HepG2 (cell line): ENCODE results near the gene B3GALNT2. TPM values are rescaled to one million over a fixed set of nuclear protein-coding genes. Genes with fewer than 3 reads are reported as not detected.

ENCODE experiments used
- ATAC-seq: fragments of 200-7000 bp; cut with Tn5 transposase; 3 replicates; pipeline ENCODE4 v1.9.1; 2020; ENCODE audit warnings: mild to moderate bottlenecking, moderate library complexity
- Bru-seq: library from RNA; stranded (reverse); fragments of 400-500 nt; gene quantifications from one replicate; lab custom pipeline; 2021; lab: Mats Ljungman, UMichigan
- BruChase-seq, 2 experiments: library from RNA; stranded (reverse); fragments of 400-500 nt; gene quantifications; one replicate each; lab custom pipeline; 2021; lab: Mats Ljungman, UMichigan
- BruUV-seq: library from RNA; stranded (reverse); fragments of 400-500 nt; replicated peaks from 2 replicates; lab custom pipeline; 2021; lab: Mats Ljungman, UMichigan
- CTCF ChIA-PET: fragments of 300-600 bp; formaldehyde crosslinking; extraction: SDS; loops from one replicate; lab custom pipeline; 2021; ENCODE audit warnings: low total read pairs, inconsistent platforms, low intra/inter-chr PET ratio; lab: Yijun Ruan, JAX
- POLR2A ChIA-PET: fragments of 350-600 bp; sonication (Branson Sonifier 250); formaldehyde crosslinking; loops from one replicate; lab custom pipeline; 2020; ENCODE audit warnings: antibody characterized with exemption, inconsistent platforms; lab: Yijun Ruan, JAX
- DNase-seq: peaks from one replicate; pipeline ENCODE4 v3.0.0-alpha.2; 2015; ENCODE audit warnings: low spot score
- FAIRE-seq: peaks from 3 replicates; lab custom pipeline; 2011; peaks lifted over from hg19 to GRCh38; lab: Jason Lieb, UNC
- H2AFZ ChIP-seq: one replicate; pipeline ENCODE4 v1.6.1; 2011; ENCODE audit warnings: low read length, inconsistent platforms
- H3K27ac ChIP-seq: fragments of 300-600 bp; 3 replicates; pipeline ENCODE4 v1.8.0; 2011; ENCODE audit warnings: mixed run types, mild to moderate bottlenecking, mixed read lengths, low read length, inconsistent platforms; ENCODE audit not compliant: insufficient read depth; ENCODE audit errors: extremely low read length
- H3K27me3 ChIP-seq, 2 experiments: fragments of 200-600 bp in 1 of 2; 2 replicates in 1 of 2; 3 replicates in 1 of 2; pipeline versions ENCODE4 v1.6.0 to v1.8.0; 2011; ENCODE audit warnings: low read length in 2 of 2, mild to moderate bottlenecking in 2 of 2, moderate library complexity in 2 of 2, inconsistent platforms in 1 of 2; ENCODE audit not compliant: insufficient read depth in 2 of 2, control insufficient read depth in 1 of 2
- H3K36me3 ChIP-seq, 2 experiments: fragments of 200-600 bp in 1 of 2; replicated peaks in 1 of 2; 2 replicates in 1 of 2; 3 replicates in 1 of 2; pipeline versions ENCODE4 v1.5.1 to v1.8.0; 2011; ENCODE audit warnings: low read length in 2 of 2, inconsistent platforms in 1 of 2; ENCODE audit not compliant: insufficient read depth in 2 of 2, control insufficient read depth in 1 of 2
- H3K4me1 ChIP-seq: 2 replicates; pipeline ENCODE4 v1.5.1; 2012; ENCODE audit warnings: low read length, inconsistent platforms; ENCODE audit not compliant: insufficient read depth
- H3K4me2 ChIP-seq: 2 replicates; pipeline ENCODE4 v1.6.0; 2011; ENCODE audit warnings: low read depth, low read length, inconsistent platforms
- H3K4me3 ChIP-seq, 3 experiments: fragments of 200-600 bp in 1 of 3; sonication (generic), shearing (Covaris generic) in 1 of 3; replicated peaks in 1 of 3; 2 replicates each; pipeline ENCODE4 v1.5.1; 2011 to 2016; ENCODE audit warnings: low read length in 3 of 3, inconsistent platforms in 2 of 3, low read depth in 2 of 3, mild to moderate bottlenecking in 2 of 3, control low read depth in 1 of 3, mixed read lengths in 1 of 3; ENCODE audit not compliant: insufficient read depth in 1 of 3
- H3K79me2 ChIP-seq: one replicate; pipeline ENCODE4 v1.6.1; 2011; ENCODE audit warnings: low read length, inconsistent platforms; ENCODE audit not compliant: insufficient read depth
- H3K9ac ChIP-seq: 2 replicates; pipeline ENCODE4 v1.6.0; 2011; ENCODE audit warnings: mild to moderate bottlenecking, low read depth, low read length, inconsistent platforms; ENCODE audit not compliant: insufficient read depth
- H3K9me3 ChIP-seq: 2 replicates; pipeline ENCODE4 v1.5.1; 2012; ENCODE audit warnings: mild to moderate bottlenecking, low read length
- H4K20me1 ChIP-seq: 2 replicates; pipeline ENCODE4 v1.6.0; 2011; ENCODE audit warnings: inconsistent platforms, mild to moderate bottlenecking, low read length, moderate library complexity; ENCODE audit not compliant: insufficient read depth
- FOXJ3 ChIP-seq: sonication (generic); formaldehyde crosslinking; IDR thresholded peaks from 2 replicates; pipeline ENCODE4 v1.4.0; 2020; ENCODE audit warnings: missing genetic modification reagents, mild to moderate bottlenecking, borderline replicate concordance
- HDAC6 ChIP-seq: fragments of 200-600 bp; sonication (generic); IDR thresholded peaks from 2 replicates; pipeline ENCODE4 v1.7.0; 2017; ENCODE audit warnings: mild to moderate bottlenecking, antibody characterized with exemption, low read length, low read depth
- NR2C2 ChIP-seq: sonication (generic); formaldehyde crosslinking; IDR thresholded peaks from 2 replicates; pipeline ENCODE4 v1.4.0; 2020; ENCODE audit warnings: missing genetic modification reagents, mild to moderate bottlenecking, moderate library complexity, borderline replicate concordance
- PHF5A ChIP-seq: IDR thresholded peaks from one replicate; pipeline ENCODE4 v1.6.1; 2018; ENCODE audit warnings: low read depth, missing genetic modification reagents; ENCODE audit not compliant: unreplicated experiment
- SNAPC2 ChIP-seq: sonication (generic); formaldehyde crosslinking; IDR thresholded peaks from 2 replicates; pipeline ENCODE4 v1.8.1; 2022; ENCODE audit warnings: mild to moderate bottlenecking, missing genetic modification reagents
- ZBTB21 ChIP-seq: sonication (generic); formaldehyde crosslinking; IDR thresholded peaks from 2 replicates; pipeline ENCODE4 v1.4.0; 2020; ENCODE audit warnings: missing genetic modification reagents
- ZEB1 ChIP-seq: IDR thresholded peaks from 2 replicates; pipeline ENCODE4 v1.6.1; 2012; ENCODE audit warnings: mild to moderate bottlenecking, low read depth, inconsistent platforms; ENCODE audit not compliant: insufficient replicate concordance
- ZNF207 ChIP-seq: fragments of 450-650 bp; IDR thresholded peaks from 2 replicates; pipeline ENCODE4 v1.6.1; 2016; ENCODE audit warnings: antibody characterized with exemption, borderline replicate concordance
- ZNF432 ChIP-seq: sonication (generic); formaldehyde crosslinking; IDR thresholded peaks from 2 replicates; pipeline ENCODE4 v1.5.0; 2020; ENCODE audit warnings: missing genetic modification reagents, mild to moderate bottlenecking, borderline replicate concordance
- ZNF558 ChIP-seq: sonication (generic); formaldehyde crosslinking; IDR thresholded peaks from 2 replicates; pipeline ENCODE4 v1.9.0; 2022; ENCODE audit warnings: mild to moderate bottlenecking, missing genetic modification reagents, borderline replicate concordance
- ZNF713 ChIP-seq: sonication (generic); formaldehyde crosslinking; IDR thresholded peaks from 2 replicates; pipeline ENCODE4 v1.4.0; 2020; ENCODE audit warnings: mild to moderate bottlenecking, missing genetic modification reagents
- WGBS: methylation state at CpG from one replicate; pipeline ENCODE4 v1.1.6; 2017; ENCODE audit warnings: low lambda C conversion rate; 5-methylcytosine and 5-hydroxymethylcytosine counted together
- in situ Hi-C: cut with HindIII; loops from 2 replicates; pipeline ENCODE4 v1.10.0; 2017; ENCODE audit warnings: low pct_unique_long_range_greater_than_20kb; ENCODE audit not compliant: extremely low pct_ligation_motif_present
- intact Hi-C: fragments of 100-400 bp; cut with micrococcal nuclease; formaldehyde crosslinking; loops from one replicate; pipeline ENCODE4 v1.10.0; 2022; ENCODE audit not compliant: unreplicated experiment
- long read RNA-seq, 2 experiments: library from RNA in 1 of 2; library from polyadenylated mRNA in 1 of 2; stranded (forward) in 1 of 2; unstranded in 1 of 2; transcript quantifications; one replicate each; pipeline ENCODE4 v2.0.0, GENCODE V29; 2019 to 2022
- polyA minus RNA-seq, 3 experiments: library from RNA; depleted of rRNA, polyadenylated mRNA; stranded (reverse); fragments of >200 nt; gene quantifications; 2 replicates each; pipeline ENCODE4 v1.2.3, GENCODE V29; 2011; ENCODE audit warnings: low replicate concordance in 1 of 3
- polyA plus RNA-seq, 8 experiments: library from polyadenylated mRNA; depleted of rRNA in 3 of 8; stranded (reverse) in 7 of 8; unstranded in 1 of 8; fragments of >200 nt; fragmentation: Illumina TruSeq in 4 of 8; extraction: Trizol in 4 of 8; gene quantifications; 2 replicates each; pipeline versions ENCODE4 v1.2.1 to v1.2.3, GENCODE V29; 2011 to 2016; ENCODE audit warnings: low read depth in 4 of 8, missing spikeins in 1 of 8, mixed read lengths in 1 of 8; ENCODE audit not compliant: insufficient read depth in 1 of 8
- total RNA-seq, 5 experiments: library from RNA; depleted of rRNA; stranded (reverse); fragments of >200 nt; fragmentation: Illumina TruSeq; extraction: Trizol; gene quantifications; 2 replicates each; pipeline ENCODE4 v1.2.3, GENCODE V29; 2016; ENCODE audit warnings: low read depth in 1 of 5
- TF ChIP-seq, protein P1 (sequence below): sonication (generic); formaldehyde crosslinking; IDR thresholded peaks from 2 replicates; pipeline ENCODE4 v1.4.0; 2020; ENCODE audit warnings: mild to moderate bottlenecking, missing genetic modification reagents
- TF ChIP-seq, protein P2 (sequence below): sonication (generic); formaldehyde crosslinking; IDR thresholded peaks from 2 replicates; pipeline ENCODE4 v1.8.0; 2022; ENCODE audit warnings: mild to moderate bottlenecking, missing genetic modification reagents; ENCODE audit not compliant: insufficient replicate concordance
- TF ChIP-seq, protein P3 (sequence below): sonication (generic); formaldehyde crosslinking; IDR thresholded peaks from 2 replicates; pipeline ENCODE4 v1.4.0; 2020; ENCODE audit warnings: missing genetic modification reagents

The B3GALNT2 gene
- 22.3 and 28.9 TPM in 2 replicates for total RNA-seq (2016; rRNA removed; fragmentation: Illumina TruSeq; extraction: Trizol)
- total RNA-seq (2016; cell fraction: cytosol; rRNA removed; fragmentation: Illumina TruSeq; extraction: Trizol; ENCODE audit: low read depth), result 29.6 and 35.2 TPM in 2 replicates
- 20.5 and 28.3 TPM in 2 replicates for total RNA-seq (2016; cell fraction: insoluble cytoplasmic fraction; rRNA removed; fragmentation: Illumina TruSeq; extraction: Trizol)
- 23.3 and 27.3 TPM in 2 replicates for total RNA-seq (2016; cell fraction: membrane; rRNA removed; fragmentation: Illumina TruSeq; extraction: Trizol)
- total RNA-seq (2016; cell fraction: nucleus; rRNA removed; fragmentation: Illumina TruSeq; extraction: Trizol), result 24.2 and 34.7 TPM in 2 replicates
- 14.6 and 16.5 TPM in 2 replicates for polyA plus RNA-seq (2011; rRNA removed)
- polyA plus RNA-seq (2011; cell fraction: cytosol; rRNA removed), result 8.0 and 10.4 TPM in 2 replicates
- 16.4 TPM in 2 replicates for polyA plus RNA-seq (2011; cell fraction: nucleus; rRNA removed)
- polyA plus RNA-seq (2012), result 14.5 and 15.0 TPM in 2 replicates
- polyA plus RNA-seq (2016; cell fraction: cytosol; fragmentation: Illumina TruSeq; extraction: Trizol; ENCODE audit: low read depth), result 3.2 and 3.4 TPM in 2 replicates
- polyA plus RNA-seq (2016; cell fraction: insoluble cytoplasmic fraction; fragmentation: Illumina TruSeq; extraction: Trizol; ENCODE audit: low read depth), result 9.9 and 10.3 TPM in 2 replicates
- polyA plus RNA-seq (2016; cell fraction: membrane; fragmentation: Illumina TruSeq; extraction: Trizol; ENCODE audit: low read depth), result 6.4 and 6.5 TPM in 2 replicates
- 20.1 and 22.3 TPM in 2 replicates for polyA plus RNA-seq (2016; cell fraction: nucleus; fragmentation: Illumina TruSeq; extraction: Trizol; ENCODE audit: insufficient read depth, low read depth)
- 23.0 and 50.3 TPM in 2 replicates for polyA minus RNA-seq (2011; rRNA and poly(A)+ RNA removed; ENCODE audit: low replicate concordance)
- 20.0 and 21.6 TPM in 2 replicates for polyA minus RNA-seq (2011; cell fraction: cytosol; rRNA and poly(A)+ RNA removed)
- 41.8 and 43.5 TPM in 2 replicates for polyA minus RNA-seq (2011; cell fraction: nucleus; rRNA and poly(A)+ RNA removed)
- Bru-seq, nascent RNA, result percentile 79 among the genes with signal in this experiment
- percentile 78 among the genes with signal in this experiment for BruChase-seq, experiment 1, labeled RNA remaining after a 6-hour chase
- percentile 76 among the genes with signal in this experiment for BruChase-seq, experiment 2, labeled RNA remaining after a 2-hour chase
- long read RNA-seq, experiment 1, partial matches to known transcripts, result 2 of 9 reads
- long read RNA-seq, experiment 1, other reads (novel, unspliced or antisense), result 4 of 9 reads
- long read RNA-seq, experiment 2, partial matches to known transcripts, result 1 of 10 reads
- long read RNA-seq, experiment 2, other reads (novel, unspliced or antisense), result 5 of 10 reads

DNA sequence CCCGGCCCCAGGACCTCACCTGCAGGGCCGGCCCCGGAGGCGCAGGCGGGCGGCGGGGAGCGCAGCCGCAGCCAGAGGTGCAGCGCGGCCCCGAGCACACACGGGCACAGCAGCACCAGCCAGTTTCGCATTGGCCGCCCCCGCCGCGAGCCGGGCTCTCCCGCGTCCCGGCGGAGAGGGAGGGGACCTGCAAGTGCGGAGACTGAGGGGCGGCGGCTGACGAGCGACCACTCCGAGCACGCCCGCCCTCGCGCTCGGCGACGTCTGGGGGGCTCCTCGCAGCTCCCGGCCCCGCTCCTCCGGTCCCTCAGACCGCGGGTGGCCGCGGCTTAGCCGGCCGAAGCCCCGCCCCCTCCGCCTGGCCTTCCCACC is at the start of gene B3GALNT2:
Gene B3GALNT2 (minus strand): TSS at position 331 of the 372 bp plus-strand sequence. CDS start 200 bp downstream, at position 131.
- in situ Hi-C loops, result no loop called here
- peak within 1 kb of the TSS; percentile 84 to 89 (median 86) for H3K4me3 ChIP-seq
- H3K36me3 ChIP-seq, result no peaks in the 10 kb centered on the region
- ATAC-seq, result peak; percentile 83
- H3K27ac ChIP-seq, result peak within 1 kb of the TSS; percentile 98
- FAIRE-seq, result no peak
- H4K20me1 ChIP-seq, result 0 out of 2 replicates have a peak, but pooled peaks cover 9% of the 10 kb centered on the region
- 0% methylated on average over 17 of the region's 48 CpGs for WGBS
- H3K9me3 ChIP-seq, result no peaks in the 10 kb centered on the region
- peak within 1 kb of the TSS; percentile 86 for H3K4me2 ChIP-seq
- H3K79me2 ChIP-seq, result peaks cover 46% of the 10 kb centered on the region
- no TSS peak for BruUV-seq
- intact Hi-C loops, result no loop called here
- no peaks in the 10 kb centered on the region; a peak in 1 of 5 replicates for H3K27me3 ChIP-seq
- peak within 1 kb of the TSS; percentile 75 for H2AFZ ChIP-seq
- ChIA-PET POLR2A (interaction anchor here (0.6 to 2.5 kb wide), 17 partner anchors 12 to 987 kb away, joined by 3 to 13 read pairs (median 4); partner anchors contain the start of genes ARID4B, GGPS1 and TBCE), CTCF (no interaction called here)
- peaks cover 46% of the 10 kb centered on the region for H3K4me1 ChIP-seq
- no peak for DNase-seq
- peak within 1 kb of the TSS; percentile 90 for H3K9ac ChIP-seq
- no peak for TF ChIP-seq ZNF207
- no peak for TF ChIP-seq ZEB1
- TF ChIP-seq NR2C2, result no peak
- no peak for TF ChIP-seq HDAC6
- no peak for TF ChIP-seq PHF5A (CRISPR knock-in tag)
- TF ChIP-seq SNAPC2 (CRISPR knock-in tag), result no peak; the same call in 1 of the 2 replicates
- TF ChIP-seq ZNF558 (CRISPR knock-in tag), result peak; percentile 58; the same call in 1 of the 2 replicates
- TF ChIP-seq, protein P1, sequence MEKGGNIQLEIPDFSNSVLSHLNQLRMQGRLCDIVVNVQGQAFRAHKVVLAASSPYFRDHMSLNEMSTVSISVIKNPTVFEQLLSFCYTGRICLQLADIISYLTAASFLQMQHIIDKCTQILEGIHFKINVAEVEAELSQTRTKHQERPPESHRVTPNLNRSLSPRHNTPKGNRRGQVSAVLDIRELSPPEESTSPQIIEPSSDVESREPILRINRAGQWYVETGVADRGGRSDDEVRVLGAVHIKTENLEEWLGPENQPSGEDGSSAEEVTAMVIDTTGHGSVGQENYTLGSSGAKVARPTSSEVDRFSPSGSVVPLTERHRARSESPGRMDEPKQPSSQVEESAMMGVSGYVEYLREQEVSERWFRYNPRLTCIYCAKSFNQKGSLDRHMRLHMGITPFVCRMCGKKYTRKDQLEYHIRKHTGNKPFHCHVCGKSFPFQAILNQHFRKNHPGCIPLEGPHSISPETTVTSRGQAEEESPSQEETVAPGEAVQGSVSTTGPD (CRISPR knock-in tag), result no peak
- no peak for TF ChIP-seq ZBTB21 (CRISPR knock-in tag)
- TF ChIP-seq, protein P2, sequence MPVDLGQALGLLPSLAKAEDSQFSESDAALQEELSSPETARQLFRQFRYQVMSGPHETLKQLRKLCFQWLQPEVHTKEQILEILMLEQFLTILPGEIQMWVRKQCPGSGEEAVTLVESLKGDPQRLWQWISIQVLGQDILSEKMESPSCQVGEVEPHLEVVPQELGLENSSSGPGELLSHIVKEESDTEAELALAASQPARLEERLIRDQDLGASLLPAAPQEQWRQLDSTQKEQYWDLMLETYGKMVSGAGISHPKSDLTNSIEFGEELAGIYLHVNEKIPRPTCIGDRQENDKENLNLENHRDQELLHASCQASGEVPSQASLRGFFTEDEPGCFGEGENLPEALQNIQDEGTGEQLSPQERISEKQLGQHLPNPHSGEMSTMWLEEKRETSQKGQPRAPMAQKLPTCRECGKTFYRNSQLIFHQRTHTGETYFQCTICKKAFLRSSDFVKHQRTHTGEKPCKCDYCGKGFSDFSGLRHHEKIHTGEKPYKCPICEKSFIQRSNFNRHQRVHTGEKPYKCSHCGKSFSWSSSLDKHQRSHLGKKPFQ (CRISPR knock-in tag), result no peak
- TF ChIP-seq, protein P3, sequence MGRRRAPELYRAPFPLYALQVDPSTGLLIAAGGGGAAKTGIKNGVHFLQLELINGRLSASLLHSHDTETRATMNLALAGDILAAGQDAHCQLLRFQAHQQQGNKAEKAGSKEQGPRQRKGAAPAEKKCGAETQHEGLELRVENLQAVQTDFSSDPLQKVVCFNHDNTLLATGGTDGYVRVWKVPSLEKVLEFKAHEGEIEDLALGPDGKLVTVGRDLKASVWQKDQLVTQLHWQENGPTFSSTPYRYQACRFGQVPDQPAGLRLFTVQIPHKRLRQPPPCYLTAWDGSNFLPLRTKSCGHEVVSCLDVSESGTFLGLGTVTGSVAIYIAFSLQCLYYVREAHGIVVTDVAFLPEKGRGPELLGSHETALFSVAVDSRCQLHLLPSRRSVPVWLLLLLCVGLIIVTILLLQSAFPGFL, result 0 out of 2 replicates have a peak, but pooled peaks have one; percentile 13
- no peak for TF ChIP-seq ZNF713 (CRISPR knock-in tag)
- no peak for TF ChIP-seq FOXJ3 (CRISPR knock-in tag)
- TF ChIP-seq ZNF432 (CRISPR knock-in tag), result no peak
